OCI-LY7 (cell line): Measurements from ENCODE around the gene SMARCAD1. TPM values are rescaled to one million over a fixed set of nuclear protein-coding genes. Genes with fewer than 3 reads are reported as not detected.

Experiments used
- BruUV-seq: library from RNA; stranded (reverse); fragments of 400-500 nt; replicated peaks from 2 replicates; lab custom pipeline; 2021; lab: Mats Ljungman, UMichigan
- CTCF ChIA-PET: fragments of 300-600 bp; sonication (Branson Sonifier 250); formaldehyde crosslinking; loops from one replicate; lab custom pipeline; 2022; ENCODE audit warnings: antibody characterized with exemption; ENCODE audit not compliant: unreplicated experiment; lab: Charles Lee
- POLR2A ChIA-PET: fragments of 300-600 bp; sonication (Branson Sonifier 250); formaldehyde crosslinking; loops from one replicate; lab custom pipeline; 2022; ENCODE audit warnings: antibody characterized with exemption; lab: Charles Lee
- DNase-seq: peaks from one replicate; pipeline ENCODE4 v3.0.0-alpha.2; 2015; ENCODE audit warnings: low spot score
- H2AFZ ChIP-seq: fragments of 200-600 bp; sonication (generic), shearing (Covaris generic); 2 replicates; pipeline ENCODE4 v1.6.1; 2014; ENCODE audit warnings: mild to moderate bottlenecking, antibody characterized with exemption, low read length, moderate library complexity
- H3K27ac ChIP-seq: fragments of 200-600 bp; sonication (generic); 2 replicates; pipeline ENCODE4 v1.5.1; 2014; ENCODE audit warnings: mixed run types, low read depth, mild to moderate bottlenecking, moderate library complexity, low read length, inconsistent platforms; ENCODE audit not compliant: poor library complexity, severe bottlenecking
- H3K36me3 ChIP-seq: fragments of 200-600 bp; sonication (generic); 2 replicates; pipeline ENCODE4 v1.6.1; 2014; ENCODE audit warnings: mild to moderate bottlenecking, antibody characterized with exemption, low read length, moderate library complexity, mixed read lengths; ENCODE audit not compliant: insufficient read depth
- H3K4me1 ChIP-seq: fragments of 200-600 bp; sonication (generic); 2 replicates; pipeline ENCODE4 v1.5.1; 2014; ENCODE audit warnings: mild to moderate bottlenecking, low read length; ENCODE audit not compliant: insufficient read depth, poor library complexity, severe bottlenecking
- H3K4me2 ChIP-seq: fragments of 200-600 bp; sonication (generic); 2 replicates; pipeline ENCODE4 v1.6.1; 2014; ENCODE audit warnings: mild to moderate bottlenecking, low read length
- H3K4me3 ChIP-seq: fragments of 200-600 bp; sonication (generic); 2 replicates; pipeline ENCODE4 v1.5.1; 2014; ENCODE audit warnings: mild to moderate bottlenecking, low read depth, low read length; ENCODE audit not compliant: poor library complexity, severe bottlenecking
- H3K79me2 ChIP-seq: fragments of 200-600 bp; sonication (generic); 2 replicates; pipeline ENCODE4 v1.6.1; 2016; ENCODE audit warnings: low read depth, mild to moderate bottlenecking, low read length, moderate library complexity, mixed read lengths; ENCODE audit not compliant: insufficient read depth
- H3K9me2 ChIP-seq: fragments of 200-600 bp; sonication (generic); 2 replicates; pipeline ENCODE4 v1.6.1; 2016; ENCODE audit warnings: mild to moderate bottlenecking, low read length, mixed read lengths; ENCODE audit not compliant: insufficient read depth
- H3K9me3 ChIP-seq: fragments of 200-600 bp; sonication (generic); 2 replicates; pipeline ENCODE4 v1.6.1; 2014; ENCODE audit warnings: mild to moderate bottlenecking, mixed run types, low read length, mixed read lengths
- H4K20me1 ChIP-seq: fragments of 200-600 bp; sonication (generic); 2 replicates; pipeline ENCODE4 v1.6.1; 2014; ENCODE audit warnings: mild to moderate bottlenecking, antibody characterized with exemption, low read length, moderate library complexity, mixed read lengths; ENCODE audit not compliant: insufficient read depth
- CTCF ChIP-seq: fragments of 200-600 bp; sonication (generic); conservative IDR thresholded peaks from 2 replicates; pipeline ENCODE4 v1.5.1; 2014; ENCODE audit warnings: mild to moderate bottlenecking, antibody characterized with exemption, low read length, moderate library complexity, mixed read lengths
- EZH2phosphoT487 ChIP-seq: fragments of 200-600 bp; sonication (generic); IDR thresholded peaks from 2 replicates; pipeline ENCODE4 v1.6.1; 2018; ENCODE audit warnings: low read depth, borderline replicate concordance, mild to moderate bottlenecking, mixed run types, antibody characterized with exemption, low read length, moderate library complexity, mixed read lengths
- intact Hi-C: fragments of 100-400 bp; cut with micrococcal nuclease; formaldehyde crosslinking; loops from one replicate; pipeline ENCODE4 v1.10.0; 2022; ENCODE audit not compliant: unreplicated experiment
- total RNA-seq, 2 experiments: library from RNA; depleted of rRNA in 1 of 2; stranded (reverse); fragments of >200 nt in 1 of 2; shearing (Covaris generic) in 1 of 2; gene quantifications; 2 replicates each; pipeline ENCODE4 v1.2.3, GENCODE V29; 2014 to 2022

SMARCAD1 gene
- total RNA-seq, 2 experiments from 2014 or later = 29.9 to 47.5 TPM

DNA sequence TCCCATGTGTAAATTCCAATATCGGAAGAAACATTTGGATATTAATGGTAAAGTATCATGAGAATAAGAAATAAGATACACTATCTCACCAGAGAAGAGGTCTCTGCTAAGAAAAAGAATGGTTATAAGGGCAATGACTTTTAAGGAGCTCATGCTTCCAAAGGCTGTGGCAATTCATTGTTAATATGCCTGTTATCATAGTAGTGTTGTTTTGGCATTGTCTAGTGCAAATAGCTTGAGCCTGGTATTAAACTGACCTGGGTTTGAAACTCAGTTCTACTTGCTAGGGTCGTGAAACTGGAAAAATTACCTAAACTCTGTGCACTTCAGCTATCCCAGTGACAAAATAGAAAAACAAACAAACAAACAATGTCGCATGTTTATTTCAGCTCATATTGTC lies 126.2 kb downstream of the SMARCAD1 start:
- Histone ChIP-seq H3K9me3 (no peaks in the 10 kb centered on the region), H3K4me1 (no peaks in the 10 kb centered on the region), H3K9me2 (no peaks in the 10 kb centered on the region), H3K4me2 (no peak overlapping the region), H3K36me3 (no peaks in the 10 kb centered on the region), H2AFZ (no peak overlapping the region), H3K4me3 (no peak overlapping the region), H3K79me2 (no peaks in the 10 kb centered on the region), H3K27ac (no peak overlapping the region), H4K20me1 (no peaks in the 10 kb centered on the region)
- POLR2A ChIA-PET = no interaction called here
- DNase-seq = no peak
- intact Hi-C loops = no loop called here
- TF ChIP-seq CTCF = no peak
- TF ChIP-seq EZH2phosphoT487 = no peak
- CTCF ChIA-PET = no interaction called here
- no TSS peak for BruUV-seq

DNA sequence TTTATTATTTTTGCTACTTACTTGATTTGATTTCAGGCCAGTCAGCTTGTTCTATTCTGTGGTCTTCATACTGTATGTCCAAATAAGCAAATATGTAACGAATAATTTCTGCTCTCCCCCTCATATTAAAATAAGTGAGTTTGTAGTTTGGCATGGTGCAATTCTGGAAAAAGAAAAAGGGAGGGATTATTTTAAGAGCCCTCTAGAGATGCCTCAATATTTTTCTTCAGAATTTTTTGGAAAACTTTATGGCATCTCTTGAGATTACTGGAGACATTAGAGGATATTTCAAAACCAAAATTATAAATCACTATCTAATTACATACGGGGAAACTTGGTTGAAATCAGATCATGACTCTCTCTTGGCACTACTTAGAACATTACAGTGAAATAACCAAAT lies 126.8 kb downstream of the SMARCAD1 start:
- no peaks in the 10 kb centered on the region for H3K9me2 ChIP-seq
- H3K79me2 ChIP-seq = no peaks in the 10 kb centered on the region
- no peak overlapping the region for H3K4me2 ChIP-seq
- no peak for TF ChIP-seq EZH2phosphoT487
- no peak for TF ChIP-seq CTCF
- H3K4me3 ChIP-seq = no peak overlapping the region
- H3K4me1 ChIP-seq = no peaks in the 10 kb centered on the region
- POLR2A ChIA-PET = no interaction called here
- no peaks in the 10 kb centered on the region for H3K9me3 ChIP-seq
- intact Hi-C loops = no loop called here
- DNase-seq = no peak
- no peak overlapping the region for H2AFZ ChIP-seq
- no TSS peak for BruUV-seq
- CTCF ChIA-PET = no interaction called here
- no peaks in the 10 kb centered on the region for H4K20me1 ChIP-seq
- H3K36me3 ChIP-seq = no peaks in the 10 kb centered on the region
- no peak overlapping the region for H3K27ac ChIP-seq

DNA sequence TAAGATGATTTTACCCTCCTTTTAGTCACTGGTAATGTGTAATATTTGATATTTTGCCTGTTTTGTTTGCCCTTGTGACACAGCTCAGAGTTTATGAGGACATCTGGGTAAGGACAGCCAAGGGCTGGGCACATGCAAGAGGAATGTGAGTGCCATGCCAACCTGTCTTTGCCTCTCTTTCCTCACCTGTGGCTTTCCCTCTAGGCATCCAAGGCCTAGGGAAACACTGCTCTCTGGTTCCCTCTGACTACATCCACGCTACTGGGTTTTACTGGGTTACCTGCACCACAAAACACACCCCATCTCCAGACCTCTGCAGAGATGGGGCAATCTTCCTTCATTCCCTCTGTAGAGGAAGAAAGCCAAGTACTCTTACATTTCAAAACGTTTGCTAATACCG lies 127.3 kb downstream of the SMARCAD1 start:
- no peak overlapping the region for H3K4me3 ChIP-seq
- H3K9me2 ChIP-seq = no peaks in the 10 kb centered on the region
- H3K36me3 ChIP-seq = no peaks in the 10 kb centered on the region
- H2AFZ ChIP-seq = no peak overlapping the region
- no peak overlapping the region for H3K4me2 ChIP-seq
- ChIA-PET CTCF (no interaction called here), POLR2A (no interaction called here)
- BruUV-seq = no TSS peak
- no peak for DNase-seq
- TF ChIP-seq EZH2phosphoT487 (no peak), CTCF (no peak)
- H4K20me1 ChIP-seq = no peaks in the 10 kb centered on the region
- H3K27ac ChIP-seq = no peak overlapping the region
- H3K9me3 ChIP-seq = no peaks in the 10 kb centered on the region
- H3K4me1 ChIP-seq = no peaks in the 10 kb centered on the region
- H3K79me2 ChIP-seq = no peaks in the 10 kb centered on the region
- intact Hi-C loops = no loop called here
